Neural progenitor cell (in vitro differentiated cells): ENCODE results near the gene PNMA6E. TPM values are rescaled to one million over a fixed set of nuclear protein-coding genes. Genes with fewer than 3 reads are reported as not detected.

Source experiments
- DNase-seq: peaks from one replicate; pipeline ENCODE4 v3.0.0-alpha.2; 2016; ENCODE audit warnings: low spot score
- H2AFZ ChIP-seq: fragments of 200-600 bp; sonication (generic); replicated peaks from 2 replicates; pipeline ENCODE4 v1.6.1; 2016; ENCODE audit warnings: antibody characterized with exemption
- H3F3A ChIP-seq: fragments of 200-600 bp; sonication (generic); 2 replicates; pipeline ENCODE4 v1.6.1; 2016; ENCODE audit warnings: antibody characterized with exemption, low read depth
- H3K27ac ChIP-seq: fragments of 200-600 bp; sonication (generic); 2 replicates; pipeline ENCODE4 v1.5.1; 2016; ENCODE audit warnings: mild to moderate bottlenecking
- H3K27me3 ChIP-seq: fragments of 200-600 bp; sonication (generic); 2 replicates; pipeline ENCODE4 v1.6.1; 2016; ENCODE audit warnings: mild to moderate bottlenecking, moderate library complexity
- H3K36me3 ChIP-seq: fragments of 200-600 bp; sonication (generic); 2 replicates; pipeline ENCODE4 v1.5.1; 2016
- H3K4me1 ChIP-seq: fragments of 200-600 bp; sonication (generic); 2 replicates; pipeline ENCODE4 v1.6.1; 2016; ENCODE audit warnings: mixed run types
- H3K4me2 ChIP-seq: fragments of 200-600 bp; sonication (generic); 2 replicates; pipeline ENCODE4 v1.6.1; 2016
- H3K4me3 ChIP-seq: fragments of 200-600 bp; sonication (generic); 2 replicates; pipeline ENCODE4 v1.5.1; 2016
- H3K79me2 ChIP-seq: fragments of 200-600 bp; sonication (generic); 2 replicates; pipeline ENCODE4 v1.6.1; 2016; ENCODE audit warnings: low read depth
- H3K9ac ChIP-seq: fragments of 200-600 bp; sonication (generic); 2 replicates; pipeline ENCODE4 v1.6.1; 2016
- H3K9me3 ChIP-seq: fragments of 200-600 bp; sonication (generic); 2 replicates; pipeline ENCODE4 v1.5.1; 2016; ENCODE audit warnings: low read depth
- H4K20me1 ChIP-seq: fragments of 200-600 bp; sonication (generic); 2 replicates; pipeline ENCODE4 v1.6.1; 2016; ENCODE audit warnings: low read depth
- H3K27ac Mint-ChIP-seq: 3 replicates; pipeline ENCODE4 v1.8.0; 2021; ENCODE audit warnings: mixed read lengths
- H3K27me3 Mint-ChIP-seq: 2 replicates; pipeline ENCODE4 v1.8.0; 2022; ENCODE audit warnings: low read depth, mild to moderate bottlenecking, inconsistent platforms, moderate library complexity, mixed read lengths; ENCODE audit not compliant: insufficient read depth
- H3K36me3 Mint-ChIP-seq: 3 replicates; pipeline ENCODE4 v1.8.0; 2021; ENCODE audit warnings: mixed read lengths
- H3K4me1 Mint-ChIP-seq: 3 replicates; pipeline ENCODE4 v1.8.0; 2021; ENCODE audit warnings: mixed read lengths
- H3K4me3 Mint-ChIP-seq: 3 replicates; pipeline ENCODE4 v1.8.0; 2021; ENCODE audit warnings: mild to moderate bottlenecking, moderate library complexity, mixed read lengths
- H3K9me3 Mint-ChIP-seq: 3 replicates; pipeline ENCODE4 v1.8.0; 2020; ENCODE audit warnings: mixed read lengths
- EZH2 ChIP-seq: fragments of 200-600 bp; sonication (generic); IDR thresholded peaks from 2 replicates; pipeline ENCODE4 v1.6.1; 2017; ENCODE audit warnings: antibody characterized with exemption, mild to moderate bottlenecking, moderate library complexity
- EZH2phosphoT487 ChIP-seq: fragments of 200-600 bp; sonication (generic); IDR thresholded peaks from 2 replicates; pipeline ENCODE4 v1.6.1; 2017; ENCODE audit warnings: antibody characterized with exemption
- total RNA-seq: library from RNA; depleted of rRNA; stranded (reverse); fragments of >200 nt; gene quantifications from 2 replicates; pipeline ENCODE4 v1.2.3, GENCODE V29; 2015; ENCODE audit warnings: low replicate concordance
- TF ChIP-seq, protein P1 (sequence below): fragments of 200-600 bp; sonication (generic); IDR thresholded peaks from 2 replicates; pipeline ENCODE4 v1.5.1; 2017; ENCODE audit warnings: antibody characterized with exemption, mild to moderate bottlenecking

PNMA6E gene
- total RNA-seq, 1 donor from 2014 or later = not detected

DNA sequence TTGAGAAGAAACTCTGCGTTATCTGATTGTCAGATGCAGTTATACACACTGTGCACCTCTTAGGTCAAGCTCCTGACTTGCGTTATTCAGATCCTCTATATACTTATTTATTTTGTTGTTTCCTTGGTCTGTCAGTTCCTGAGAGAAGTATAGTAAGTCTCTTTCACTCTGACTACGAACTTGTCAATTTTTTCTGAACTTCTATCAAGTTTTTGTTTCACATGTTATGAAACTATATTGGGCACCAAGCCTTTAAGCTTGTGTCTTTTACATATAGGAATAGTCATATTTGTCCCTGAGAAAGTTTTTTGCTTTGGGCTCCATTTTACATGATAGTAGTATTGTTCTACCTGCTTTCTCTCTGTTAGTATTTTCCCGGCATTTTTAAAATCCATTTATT, 35.5 kb downstream of the PNMA6E start:
- TF ChIP-seq, protein P1, sequence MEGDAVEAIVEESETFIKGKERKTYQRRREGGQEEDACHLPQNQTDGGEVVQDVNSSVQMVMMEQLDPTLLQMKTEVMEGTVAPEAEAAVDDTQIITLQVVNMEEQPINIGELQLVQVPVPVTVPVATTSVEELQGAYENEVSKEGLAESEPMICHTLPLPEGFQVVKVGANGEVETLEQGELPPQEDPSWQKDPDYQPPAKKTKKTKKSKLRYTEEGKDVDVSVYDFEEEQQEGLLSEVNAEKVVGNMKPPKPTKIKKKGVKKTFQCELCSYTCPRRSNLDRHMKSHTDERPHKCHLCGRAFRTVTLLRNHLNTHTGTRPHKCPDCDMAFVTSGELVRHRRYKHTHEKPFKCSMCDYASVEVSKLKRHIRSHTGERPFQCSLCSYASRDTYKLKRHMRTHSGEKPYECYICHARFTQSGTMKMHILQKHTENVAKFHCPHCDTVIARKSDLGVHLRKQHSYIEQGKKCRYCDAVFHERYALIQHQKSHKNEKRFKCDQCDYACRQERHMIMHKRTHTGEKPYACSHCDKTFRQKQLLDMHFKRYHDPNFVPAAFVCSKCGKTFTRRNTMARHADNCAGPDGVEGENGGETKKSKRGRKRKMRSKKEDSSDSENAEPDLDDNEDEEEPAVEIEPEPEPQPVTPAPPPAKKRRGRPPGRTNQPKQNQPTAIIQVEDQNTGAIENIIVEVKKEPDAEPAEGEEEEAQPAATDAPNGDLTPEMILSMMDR = no peak
- TF ChIP-seq EZH2 (no peak), EZH2phosphoT487 (no peak)
- no peaks in the 10 kb centered on the region for H3F3A ChIP-seq
- no peak overlapping the region for H3K9ac ChIP-seq
- H3K4me1 Mint-ChIP-seq = peaks cover 3% of the 10 kb centered on the region
- H3K36me3 ChIP-seq = no peaks in the 10 kb centered on the region
- H3K27me3 Mint-ChIP-seq = peaks cover 3% of the 10 kb centered on the region
- H3K4me3 Mint-ChIP-seq = no peak overlapping the region
- no peaks in the 10 kb centered on the region for H3K36me3 Mint-ChIP-seq
- no peaks in the 10 kb centered on the region for H3K27me3 ChIP-seq
- no peaks in the 10 kb centered on the region for H3K79me2 ChIP-seq
- no peak for DNase-seq
- H3K27ac ChIP-seq = no peak overlapping the region
- H3K9me3 Mint-ChIP-seq = peaks cover 11% of the 10 kb centered on the region
- no peak overlapping the region for H3K4me3 ChIP-seq
- H3K4me2 ChIP-seq = no peak overlapping the region
- no peak overlapping the region for H2AFZ ChIP-seq
- no peaks in the 10 kb centered on the region for H3K4me1 ChIP-seq
- H4K20me1 ChIP-seq = no peaks in the 10 kb centered on the region
- no peaks in the 10 kb centered on the region for H3K9me3 ChIP-seq
- no peak overlapping the region for H3K27ac Mint-ChIP-seq

DNA sequence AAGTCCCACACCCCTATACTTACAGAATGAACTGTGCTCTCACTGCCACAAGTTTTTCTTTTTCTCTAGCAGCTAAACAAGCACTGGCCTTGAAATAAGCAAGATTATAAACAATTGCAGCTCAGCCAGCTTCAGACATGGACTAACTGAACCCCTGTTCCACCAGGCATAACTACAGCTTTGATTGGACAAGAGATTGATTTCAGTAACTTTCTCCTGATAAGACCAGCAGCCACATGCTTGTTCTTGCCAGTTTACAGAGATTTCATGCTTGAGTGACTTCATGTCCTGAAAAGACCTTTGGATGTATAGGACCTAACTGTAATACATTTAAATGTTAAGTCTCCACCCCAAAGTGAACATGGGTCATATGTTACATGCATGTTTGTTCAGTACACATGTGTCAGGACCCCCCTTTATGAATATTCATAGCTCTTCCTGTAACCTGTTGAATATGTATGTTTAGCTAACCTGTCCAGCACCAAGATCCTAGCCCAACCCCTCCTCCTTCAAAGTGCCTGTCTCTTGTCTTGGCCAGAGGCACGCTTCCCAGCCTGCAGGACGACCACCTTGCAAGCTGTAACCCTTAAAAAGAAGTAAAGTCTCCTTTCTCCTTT, 39.3 kb downstream of the PNMA6E start:
- Mint-ChIP-seq H3K36me3 (peaks cover 2% of the 10 kb centered on the region), H3K27me3 (peaks cover 3% of the 10 kb centered on the region), H3K4me3 (no peak overlapping the region), H3K9me3 (peaks cover 27% of the 10 kb centered on the region), H3K4me1 (peaks cover 3% of the 10 kb centered on the region), H3K27ac (no peak overlapping the region)
- no peak for DNase-seq
- Histone ChIP-seq H3K4me1 (no peaks in the 10 kb centered on the region), H3K4me2 (no peak overlapping the region), H3K27me3 (no peaks in the 10 kb centered on the region), H3K79me2 (no peaks in the 10 kb centered on the region), H3F3A (no peaks in the 10 kb centered on the region), H2AFZ (no peak overlapping the region), H3K36me3 (no peaks in the 10 kb centered on the region), H3K9ac (no peak overlapping the region), H3K9me3 (no peaks in the 10 kb centered on the region), H3K4me3 (no peak overlapping the region), H3K27ac (no peak overlapping the region), H4K20me1 (no peaks in the 10 kb centered on the region)
- TF ChIP-seq, protein P1 = no peak
- TF ChIP-seq EZH2phosphoT487 = no peak
- no peak for TF ChIP-seq EZH2

DNA sequence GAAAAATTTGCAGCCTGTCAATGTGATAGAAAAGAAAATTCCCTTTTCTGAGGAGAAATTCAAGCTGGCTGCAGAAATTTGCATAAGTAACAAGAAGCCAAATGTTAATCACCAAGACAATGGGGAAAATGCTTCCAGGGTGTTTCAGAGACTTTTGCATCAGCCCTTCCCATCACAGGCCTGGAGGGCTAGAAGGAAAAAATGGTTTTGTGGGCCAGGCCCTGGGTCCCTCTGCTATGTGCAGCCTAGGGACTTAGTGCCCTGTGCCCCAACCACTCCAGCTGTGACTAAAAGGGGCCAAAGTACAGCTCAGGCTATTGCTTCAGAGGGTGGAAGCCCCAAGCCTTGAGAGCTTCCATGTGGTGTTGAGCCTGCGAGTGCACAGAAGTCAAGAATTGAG, 43.3 kb downstream of the PNMA6E start:
- no peak for TF ChIP-seq EZH2phosphoT487
- Histone ChIP-seq H3K4me2 (no peak overlapping the region), H3K9ac (no peak overlapping the region), H3K36me3 (no peaks in the 10 kb centered on the region), H4K20me1 (no peaks in the 10 kb centered on the region), H3K27ac (no peak overlapping the region), H3K4me1 (no peaks in the 10 kb centered on the region), H3K27me3 (no peaks in the 10 kb centered on the region), H2AFZ (no peak overlapping the region), H3K79me2 (no peaks in the 10 kb centered on the region), H3K9me3 (no peaks in the 10 kb centered on the region), H3K4me3 (no peak overlapping the region), H3F3A (no peaks in the 10 kb centered on the region)
- peaks cover 2% of the 10 kb centered on the region for H3K36me3 Mint-ChIP-seq
- no peak overlapping the region for H3K27ac Mint-ChIP-seq
- no peak overlapping the region for H3K4me3 Mint-ChIP-seq
- peaks cover 3% of the 10 kb centered on the region for H3K27me3 Mint-ChIP-seq
- H3K4me1 Mint-ChIP-seq = peaks cover 3% of the 10 kb centered on the region
- DNase-seq = no peak
- peaks cover 40% of the 10 kb centered on the region for H3K9me3 Mint-ChIP-seq

DNA sequence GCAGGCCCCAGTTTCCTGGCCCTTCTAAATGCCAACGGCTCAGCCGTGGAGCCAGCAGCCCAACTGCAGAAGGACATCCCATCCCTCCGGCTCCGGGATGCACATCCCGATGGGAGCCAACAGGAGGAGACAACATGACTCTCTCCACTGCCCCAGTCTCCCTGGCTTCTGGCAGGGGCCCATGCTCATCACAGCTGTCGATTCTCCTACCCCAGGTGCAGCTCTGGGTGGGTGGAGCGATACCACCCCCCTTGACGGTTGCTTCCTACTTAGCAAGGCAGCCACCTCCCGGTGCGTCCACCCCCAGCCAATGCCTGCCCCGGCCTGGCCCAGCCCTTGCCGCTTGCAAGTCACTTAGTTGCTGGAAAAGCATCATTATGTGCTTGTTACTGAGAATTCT, 47.7 kb downstream of the PNMA6E start:
- H3K36me3 Mint-ChIP-seq = peaks cover 13% of the 10 kb centered on the region
- no peaks in the 10 kb centered on the region for H3F3A ChIP-seq
- H3K9ac ChIP-seq = no peak overlapping the region
- H4K20me1 ChIP-seq = no peaks in the 10 kb centered on the region
- DNase-seq = peak; percentile 9
- H3K27ac ChIP-seq = no peak overlapping the region
- no peaks in the 10 kb centered on the region for H3K9me3 ChIP-seq
- TF ChIP-seq, protein P1 = peak; percentile 9
- no peak for TF ChIP-seq EZH2
- no peak overlapping the region for H2AFZ ChIP-seq
- H3K27me3 Mint-ChIP-seq = no peaks in the 10 kb centered on the region
- no peak overlapping the region for H3K4me2 ChIP-seq
- no peaks in the 10 kb centered on the region for H3K79me2 ChIP-seq
- H3K4me3 Mint-ChIP-seq = no peak overlapping the region
- H3K27me3 ChIP-seq = no peaks in the 10 kb centered on the region
- H3K36me3 ChIP-seq = no peaks in the 10 kb centered on the region
- no peaks in the 10 kb centered on the region for H3K4me1 ChIP-seq
- H3K27ac Mint-ChIP-seq = no peak overlapping the region
- no peaks in the 10 kb centered on the region for H3K4me1 Mint-ChIP-seq
- H3K4me3 ChIP-seq = no peak overlapping the region
- H3K9me3 Mint-ChIP-seq = peaks cover 38% of the 10 kb centered on the region
